HG02571 (cell line): ENCODE measurements around the gene RAPGEF2.
"Not testable (repeated sequence)": the region's sequence is repeated elsewhere in the genome, so short reads cannot be mapped to it uniquely, and the experiment has no call there.

Experiments
- ATAC-seq: cut with Tn5 transposase; IDR thresholded peaks from one replicate; pipeline ENCODE4 v1.9.1; 2021; ENCODE audit warnings: mild to moderate bottlenecking, moderate library complexity; ENCODE audit not compliant: unreplicated experiment

Gene RAPGEF2

GRCh38 chr4:159232465-159233106, 129.7 kb downstream of the RAPGEF2 start:
- no peak for ATAC-seq

GRCh38 chr4:159235779-159236368, 133.0 kb downstream of the RAPGEF2 start:
- ATAC-seq = no peak

- ATAC-seq = no peak
Measured at GRCh38 chr4:159237975-159238374, 135.1 kb downstream of the RAPGEF2 start.

- ATAC-seq = no peak
Measured at GRCh38 chr4:159238631-159239030, 135.8 kb downstream of the RAPGEF2 start.

GRCh38 chr4:159239629-159240028, 136.8 kb downstream of the RAPGEF2 start:
- no peak for ATAC-seq

- no peak for ATAC-seq
Measured at GRCh38 chr4:159240046-159240445, 137.2 kb downstream of the RAPGEF2 start.

GRCh38 chr4:159240687-159241086, 137.8 kb downstream of the RAPGEF2 start:
- ATAC-seq = no peak

GRCh38 chr4:159242427-159242826, 139.5 kb downstream of the RAPGEF2 start:
- no peak for ATAC-seq

- ATAC-seq = no peak
Measured at GRCh38 chr4:159248384-159249178, 145.7 kb downstream of the RAPGEF2 start.

GRCh38 chr4:159250751-159251325, 148.0 kb downstream of the RAPGEF2 start:
- ATAC-seq = no peak

- ATAC-seq = not testable (repeated sequence)
Measured at GRCh38 chr4:159251580-159251979, 148.7 kb downstream of the RAPGEF2 start.

- no peak for ATAC-seq
Measured at GRCh38 chr4:159252491-159252890, 149.6 kb downstream of the RAPGEF2 start.

GRCh38 chr4:159256037-159256436, 153.2 kb downstream of the RAPGEF2 start:
- no peak for ATAC-seq

GRCh38 chr4:159258889-159259560, 156.1 kb downstream of the RAPGEF2 start:
- ATAC-seq = no peak

GRCh38 chr4:159264057-159264456, 161.2 kb downstream of the RAPGEF2 start:
- ATAC-seq = no peak

- ATAC-seq = no peak
Measured at GRCh38 chr4:159266981-159267868, 164.3 kb downstream of the RAPGEF2 start.

- no peak for ATAC-seq
Measured at GRCh38 chr4:159267869-159268285, 165.0 kb downstream of the RAPGEF2 start.

GRCh38 chr4:159268607-159269006, 165.7 kb downstream of the RAPGEF2 start:
- no peak for ATAC-seq

- no peak for ATAC-seq
Measured at GRCh38 chr4:159269116-159269515, 166.2 kb downstream of the RAPGEF2 start.

GRCh38 chr4:159269956-159270355, 167.1 kb downstream of the RAPGEF2 start:
- no peak for ATAC-seq
